Tibial nerve (tissue), 4 donors: ENCODE results near the gene TMEM43. TPM values are rescaled to one million over a fixed set of nuclear protein-coding genes. Genes with fewer than 3 reads are reported as not detected.
A peak's percentile ranks its signal among the peaks of the same experiment; 100 is the strongest.

Experiments
- DNase-seq, 2 donors: peaks; one replicate each; pipeline ENCODE4 v3.0.0-alpha.2; 2019; ENCODE audit warnings: low spot score in 2 of 2
- H3K27ac ChIP-seq, 4 donors: fragments of 200-600 bp; sonication (generic) in 3 of 4; one replicate each; pipeline ENCODE4 v1.5.1; 2017 to 2019; ENCODE audit warnings: mild to moderate bottlenecking in 1 of 4
- H3K27me3 ChIP-seq, 2 donors: fragments of 200-600 bp; sonication (generic) in 1 of 2; one replicate each; pipeline versions ENCODE4 v1.5.1 to v1.6.0; 2017 to 2019
- H3K36me3 ChIP-seq, 3 donors: fragments of 200-600 bp; sonication (generic); one replicate each; pipeline ENCODE4 v1.5.1; 2018 to 2019
- H3K4me1 ChIP-seq, 4 donors: fragments of 200-600 bp; sonication (generic) in 3 of 4; one replicate each; pipeline ENCODE4 v1.5.1; 2017 to 2019
- H3K4me3 ChIP-seq, 4 donors: fragments of 200-600 bp; sonication (generic) in 3 of 4; one replicate each; pipeline ENCODE4 v1.5.1; 2017 to 2019; ENCODE audit warnings: mild to moderate bottlenecking in 1 of 4, moderate library complexity in 1 of 4
- H3K9me3 ChIP-seq, 4 donors: fragments of 200-600 bp; sonication (generic) in 3 of 4; one replicate each; pipeline ENCODE4 v1.5.1; 2017 to 2019
- CTCF ChIP-seq, 5 experiments: fragments of 200-600 bp in 3 of 5; fragments of 450-650 bp in 2 of 5; sonication (generic) in 3 of 5; IDR thresholded peaks; one replicate each; pipeline ENCODE4 v1.5.1; 2016 to 2019; ENCODE audit warnings: antibody characterized with exemption in 5 of 5, mild to moderate bottlenecking in 3 of 5, moderate library complexity in 2 of 5
- EP300 ChIP-seq, 2 donors: sonication (generic); formaldehyde crosslinking; IDR thresholded peaks; one replicate each; pipeline ENCODE4 v1.6.1; 2017; ENCODE audit warnings: antibody characterized with exemption in 2 of 2, mild to moderate bottlenecking in 1 of 2
- POLR2A ChIP-seq, 2 donors: fragments of 450-650 bp; IDR thresholded peaks; one replicate each; pipeline ENCODE4 v1.6.1; 2017; ENCODE audit warnings: antibody characterized with exemption in 2 of 2, mild to moderate bottlenecking in 2 of 2, moderate library complexity in 2 of 2
- WGBS, 2 donors: methylation state at CpG; one replicate each; pipeline ENCODE4 v1.1.5; 2018; 5-methylcytosine and 5-hydroxymethylcytosine counted together
- total RNA-seq, 4 donors: library from RNA; depleted of rRNA; stranded (reverse); fragments of >200 nt; gene quantifications; one replicate each; pipeline ENCODE4 v1.1.0, GENCODE V29; 2016

Gene TMEM43
- total RNA-seq, 4 donors from 2014 or later = 99.9 to 130 (median 120) TPM

GRCh38 chr3:14141602-14142341 lies 16.9 kb downstream of the TMEM43 start:
- no peak for DNase-seq
- Histone ChIP-seq H3K4me3 (no peak overlapping the region), H3K27me3 (no peaks in the 10 kb centered on the region), H3K9me3 (no peaks in the 10 kb centered on the region), H3K4me1 (peaks cover 0 to 65% (median 31%) of the 10 kb centered on the region in 4 donors), H3K27ac (peak overlapping the region in 3 of 4 donors; percentile 80 to 96 (median 94)), H3K36me3 (peaks cover 0 to 68% (median 7%) of the 10 kb centered on the region in 3 donors)
- TF ChIP-seq POLR2A (IDR thresholded peaks at IDR 0.05) (no peak), EP300 (IDR thresholded peaks at IDR 0.05) (no peak), CTCF (IDR thresholded peaks at IDR 0.05) (no peak)
- 86% methylated on average over 19 of the region's 19 CpGs for WGBS, 2 donors

GRCh38 chr3:14142567-14143270 lies 17.9 kb downstream of the TMEM43 start:
- WGBS, 2 donors = 72 to 75% methylated on average over 8 of the region's 8 CpGs

GRCh38 chr3:14143271-14144225 lies 18.7 kb downstream of the TMEM43 start:
- H3K9me3 ChIP-seq = no peaks in the 10 kb centered on the region
- H3K4me3 ChIP-seq = peak overlapping the region in 1 of 4 donors; percentile 39
- H3K4me1 ChIP-seq = peaks cover 0 to 60% (median 31%) of the 10 kb centered on the region in 4 donors
- peak in 1 of 2 donors; percentile 70 for DNase-seq
- no peak for TF ChIP-seq CTCF (IDR thresholded peaks at IDR 0.05)
- TF ChIP-seq EP300 (IDR thresholded peaks at IDR 0.05) = peak in 1 of 2 donors; percentile 87
- no peak for TF ChIP-seq POLR2A (IDR thresholded peaks at IDR 0.05)
- no peaks in the 10 kb centered on the region for H3K27me3 ChIP-seq
- peak overlapping the region; percentile 72 to 96 (median 87) for H3K27ac ChIP-seq
- peaks cover 0 to 68% (median 8%) of the 10 kb centered on the region in 3 donors for H3K36me3 ChIP-seq
- 41% methylated on average over 7 of the region's 7 CpGs for WGBS, 2 donors

More at GRCh38 chr3:14142567-14143270, 17.9 kb downstream of the TMEM43 start:
- Histone ChIP-seq H3K4me3 (no peak overlapping the region), H3K27me3 (no peaks in the 10 kb centered on the region), H3K27ac (peak overlapping the region; percentile 33 to 96 (median 87)), H3K9me3 (no peaks in the 10 kb centered on the region), H3K36me3 (peaks cover 0 to 68% (median 8%) of the 10 kb centered on the region in 3 donors), H3K4me1 (peaks cover 0 to 60% (median 31%) of the 10 kb centered on the region in 4 donors)
- DNase-seq = no peak
- no peak for TF ChIP-seq EP300 (IDR thresholded peaks at IDR 0.05)
- TF ChIP-seq CTCF (IDR thresholded peaks at IDR 0.05) = no peak
- TF ChIP-seq POLR2A (IDR thresholded peaks at IDR 0.05) = no peak

- Histone ChIP-seq H3K27me3 (no peaks in the 10 kb centered on the region), H3K4me1 (peaks cover 0 to 60% (median 31%) of the 10 kb centered on the region in 4 donors), H3K27ac (peak overlapping the region; percentile 72 to 96 (median 87)), H3K4me3 (peak overlapping the region in 3 of 4 donors; percentile 1 to 39 (median 4)), H3K9me3 (no peaks in the 10 kb centered on the region), H3K36me3 (peaks cover 0 to 67% (median 8%) of the 10 kb centered on the region in 3 donors)
- 5% methylated on average over 7 of the region's 7 CpGs for WGBS, 2 donors
- peak; percentile 60 to 88 for DNase-seq
- TF ChIP-seq EP300 (IDR thresholded peaks at IDR 0.05) (peak; percentile 84 to 92), CTCF (IDR thresholded peaks at IDR 0.05) (no peak)
These were observed 19.7 kb downstream of the TMEM43 start for GRCh38 chr3:14144423-14145075.
